ENCODE results near the gene GALNT1.
A peak's percentile ranks its signal among the peaks of the same experiment; 100 is the strongest.
"Not testable (repeated sequence)": the region's sequence is repeated elsewhere in the genome, so short reads cannot be mapped to it uniquely, and the experiment has no call there.

GALNT1 gene

DNA sequence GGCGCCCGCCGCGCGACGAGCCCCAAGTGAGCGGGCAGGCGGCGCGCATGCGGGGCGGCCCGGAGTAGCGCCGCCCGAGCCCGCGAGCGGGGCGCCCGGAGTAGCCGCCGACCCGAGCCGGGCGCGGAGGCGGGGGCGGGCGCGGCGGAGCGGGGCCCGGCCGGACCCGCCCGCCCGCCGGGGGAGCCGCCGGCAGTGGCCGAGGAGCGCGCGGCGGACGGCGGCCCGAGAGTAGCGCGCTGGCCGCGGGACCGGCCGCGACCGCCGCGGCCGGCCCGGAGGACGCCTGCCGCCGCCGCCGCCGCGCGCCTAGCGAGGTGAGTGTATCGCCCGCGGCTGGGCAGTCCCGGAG lies at the start of gene GALNT1:
TSS of gene GALNT1 (plus strand) at position 195 of the 352 bp plus-strand sequence. CDS start 72,923 bp downstream, outside the sequence.
- FAIRE-seq (no peak), DNase-seq (ENCODE audit: insufficient read length, low spot score) (no peak)

DNA sequence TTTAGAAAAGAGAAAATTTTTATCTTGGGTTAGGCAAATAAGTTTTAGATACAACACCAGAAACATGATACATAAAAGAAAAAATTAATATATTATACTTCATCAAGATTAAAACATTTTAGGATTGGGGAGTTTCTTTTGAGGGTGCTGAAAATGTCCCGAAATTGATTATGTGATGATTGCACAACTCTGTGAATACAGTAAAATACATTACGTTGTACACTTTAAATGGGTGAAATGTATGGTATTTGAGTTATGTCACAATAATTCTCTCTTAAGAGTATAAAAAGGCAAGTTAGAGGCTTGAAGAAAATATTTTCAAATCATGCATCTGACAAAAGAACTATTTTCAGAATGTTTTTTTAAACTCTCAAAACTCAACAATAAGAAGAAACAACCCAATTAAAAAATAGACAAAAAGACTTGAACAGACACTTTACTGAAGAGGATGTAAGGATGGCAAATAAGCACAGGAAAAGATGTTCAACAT lies 47.6 kb upstream of the GALNT1 start:
- FAIRE-seq (no peak), DNase-seq (ENCODE audit: insufficient read length, low spot score) (no peak)

DNA sequence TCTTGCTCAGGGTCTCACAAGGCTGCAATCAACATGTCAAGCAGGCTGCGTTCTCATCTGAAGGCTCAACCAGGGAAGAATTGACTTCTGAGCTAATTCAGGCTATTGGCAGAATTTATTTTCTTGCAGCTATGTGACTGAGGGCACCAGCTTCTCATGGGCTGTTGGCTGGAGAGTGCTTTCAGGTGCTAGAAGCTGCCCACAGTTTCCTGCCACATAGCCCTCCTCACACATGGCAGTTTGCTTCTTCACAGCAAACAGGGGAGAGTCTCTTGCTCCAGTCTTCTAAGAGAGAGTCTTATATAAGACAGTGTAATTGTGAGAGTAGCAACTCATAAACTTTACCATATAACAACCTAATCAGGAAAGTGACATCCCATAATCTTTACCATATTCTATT lies 46.2 kb upstream of the GALNT1 start:
- FAIRE-seq = no peak
- no peak for DNase-seq (ENCODE audit: insufficient read length, low spot score)

GRCh38 chr18:35542356-35542755 lies 39.2 kb upstream of the GALNT1 start:
- DNase-seq (ENCODE audit: insufficient read length, low spot score) (no peak), FAIRE-seq (no peak)

DNA sequence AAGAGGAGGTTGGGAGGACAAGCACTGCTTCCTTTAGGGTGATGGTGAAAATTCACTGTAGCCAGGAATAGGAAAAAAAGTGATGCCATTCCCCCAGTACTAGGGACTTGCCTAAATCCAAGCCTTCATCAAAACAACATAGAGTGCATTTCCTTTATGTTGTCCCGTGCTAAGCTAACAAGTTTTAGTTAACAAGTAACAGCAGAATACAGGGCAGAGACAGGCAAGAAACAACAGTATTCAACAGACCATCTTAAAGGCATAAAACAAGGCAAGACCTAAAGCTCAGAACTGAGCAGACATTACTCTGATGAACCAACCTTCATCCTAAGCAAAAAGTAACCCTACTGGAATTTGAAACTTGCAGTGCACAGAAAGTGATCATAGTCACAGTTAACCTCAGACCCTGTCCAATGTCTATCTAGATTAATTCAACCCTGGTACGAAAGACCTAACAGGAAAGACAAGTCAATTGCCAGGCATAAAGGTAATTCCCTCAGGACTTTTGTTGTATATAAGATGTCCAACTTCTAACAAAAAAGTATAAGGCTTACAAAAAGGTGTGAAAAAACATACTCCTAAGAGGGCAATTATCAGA lies 34.4 kb upstream of the GALNT1 start:
- FAIRE-seq = no peak
- DNase-seq (ENCODE audit: insufficient read length, low spot score) = no peak

DNA sequence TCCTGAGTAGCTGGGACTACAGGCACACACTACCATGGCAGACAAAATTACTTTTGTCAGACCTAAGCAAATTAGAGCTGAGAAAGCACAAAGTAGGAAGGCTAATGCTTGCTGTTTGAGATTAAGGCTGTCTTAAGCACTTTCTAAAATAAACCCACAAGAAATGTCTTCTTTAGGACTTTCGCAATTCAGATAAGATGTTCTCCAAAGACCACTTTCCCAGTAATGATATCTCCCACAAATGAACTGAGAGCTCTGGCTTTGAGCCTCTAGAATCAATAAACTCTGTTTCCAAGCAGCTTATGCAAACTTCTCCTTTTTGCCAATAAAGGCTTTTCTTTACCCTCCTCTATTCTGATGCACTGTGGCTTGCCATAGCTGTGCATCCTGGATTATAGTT lies 32.0 kb upstream of the GALNT1 start:
- no peak for FAIRE-seq
- no peak for DNase-seq (ENCODE audit: insufficient read length, low spot score)

DNA sequence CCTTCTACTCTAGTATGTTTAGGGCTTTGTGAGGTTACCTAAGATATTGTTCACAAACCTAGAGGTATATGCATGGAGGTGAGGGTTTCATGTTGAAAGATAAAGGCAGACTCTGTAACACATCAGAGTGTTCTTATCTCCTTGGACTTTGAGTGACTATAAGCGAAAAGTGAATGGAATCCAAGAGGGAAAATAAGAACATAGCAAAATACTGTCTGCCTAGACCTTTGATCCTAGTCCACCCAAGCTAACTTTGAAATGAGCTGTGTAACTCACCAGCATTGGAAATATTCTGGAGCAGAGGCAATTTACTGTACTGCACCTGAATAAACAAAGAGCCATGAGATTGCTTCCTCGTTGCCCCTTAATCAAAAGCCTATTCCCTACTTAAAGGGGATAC lies 28.2 kb upstream of the GALNT1 start:
- DNase-seq (ENCODE audit: insufficient read length, low spot score) (no peak), FAIRE-seq (no peak)

GRCh38 chr18:35555538-35555937 lies 26.0 kb upstream of the GALNT1 start:
- DNase-seq (ENCODE audit: insufficient read length, low spot score); FAIRE-seq: not testable (repeated sequence)

- DNase-seq (ENCODE audit: insufficient read length, low spot score) (no peak), FAIRE-seq (no peak)
Measured at GRCh38 chr18:35559867-35560266, 21.7 kb upstream of the GALNT1 start.

- FAIRE-seq (peak; percentile 91), DNase-seq (ENCODE audit: insufficient read length, low spot score) (no peak)
Measured at GRCh38 chr18:35564795-35565453, 16.6 kb upstream of the GALNT1 start.

DNA sequence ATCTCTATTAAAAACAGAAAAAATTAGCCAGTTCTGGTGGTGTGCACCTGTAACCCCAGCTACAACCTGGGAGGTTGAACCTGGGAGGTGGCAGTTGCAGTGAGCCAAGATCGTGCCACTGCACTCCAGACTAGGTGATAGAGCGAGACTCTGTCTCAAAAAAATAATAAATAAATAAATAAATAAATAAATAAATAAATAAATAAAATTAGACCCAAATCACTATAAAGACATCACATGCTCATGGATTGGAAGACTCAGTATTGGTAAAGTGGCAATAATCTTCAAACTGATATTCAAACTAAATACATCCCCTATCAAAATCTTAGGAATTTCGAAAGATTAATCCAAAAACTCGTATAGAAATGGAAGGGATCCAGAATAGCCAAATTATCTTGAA lies 15.5 kb upstream of the GALNT1 start:
- FAIRE-seq (no peak), DNase-seq (ENCODE audit: insufficient read length, low spot score) (no peak)

- DNase-seq (ENCODE audit: insufficient read length, low spot score) (no peak), FAIRE-seq (no peak)
Measured at GRCh38 chr18:35570182-35570581, 11.4 kb upstream of the GALNT1 start.

DNA sequence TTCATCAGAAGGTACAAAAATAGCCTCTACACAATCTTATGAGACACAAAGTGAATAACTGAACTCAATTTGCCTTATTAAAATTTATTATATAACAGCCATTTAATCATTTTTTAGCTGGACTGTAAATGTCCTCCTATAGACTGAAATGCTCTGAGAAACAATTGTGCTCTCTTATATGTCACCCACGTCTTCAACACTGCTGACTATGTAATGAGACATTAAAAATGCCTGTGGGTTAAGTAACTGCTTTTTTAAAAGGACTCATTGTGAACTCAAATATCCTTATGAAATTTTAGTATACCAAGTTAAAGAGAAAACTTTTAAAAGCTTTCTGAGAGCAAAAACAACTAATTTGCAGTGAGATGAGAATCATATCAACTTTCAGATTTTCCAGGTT lies 10.4 kb upstream of the GALNT1 start:
- no peak for DNase-seq (ENCODE audit: insufficient read length, low spot score)
- FAIRE-seq = no peak

GRCh38 chr18:35572644-35573043 lies 8.9 kb upstream of the GALNT1 start:
- no peak for FAIRE-seq

DNA sequence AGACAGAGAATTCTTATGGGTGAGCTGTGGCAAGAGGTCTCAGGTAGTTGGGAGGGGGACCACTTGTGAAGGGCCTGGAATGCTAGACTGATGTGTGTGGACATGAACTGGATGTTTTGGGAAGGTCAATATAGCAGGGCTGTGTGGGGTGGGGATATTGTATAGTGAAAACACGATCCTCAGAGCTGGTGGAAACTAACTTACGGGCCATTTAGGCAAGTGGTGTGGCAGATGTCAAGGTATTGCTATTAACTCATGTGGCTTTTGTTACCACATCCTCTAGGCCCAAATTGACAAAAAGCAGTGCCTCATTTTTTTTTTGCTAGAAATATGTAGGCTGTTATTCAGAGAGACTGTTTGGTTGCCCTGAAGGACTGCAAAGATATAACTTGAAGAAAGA lies 8.0 kb upstream of the GALNT1 start:
- FAIRE-seq = peak; percentile 35
- DNase-seq (ENCODE audit: insufficient read length, low spot score) = no peak

More at GRCh38 chr18:35572644-35573043, 8.9 kb upstream of the GALNT1 start:
- no peak for DNase-seq (ENCODE audit: insufficient read length, low spot score)

- not testable (repeated sequence) for DNase-seq (ENCODE audit: insufficient read length, low spot score); FAIRE-seq
Measured at GRCh38 chr18:35576240-35576845, 5.2 kb upstream of the GALNT1 start.

GRCh38 chr18:35577045-35577848 lies 4.3 kb upstream of the GALNT1 start:
- DNase-seq (ENCODE audit: insufficient read length, low spot score) = no peak
- peak; percentile 94 for FAIRE-seq

DNA sequence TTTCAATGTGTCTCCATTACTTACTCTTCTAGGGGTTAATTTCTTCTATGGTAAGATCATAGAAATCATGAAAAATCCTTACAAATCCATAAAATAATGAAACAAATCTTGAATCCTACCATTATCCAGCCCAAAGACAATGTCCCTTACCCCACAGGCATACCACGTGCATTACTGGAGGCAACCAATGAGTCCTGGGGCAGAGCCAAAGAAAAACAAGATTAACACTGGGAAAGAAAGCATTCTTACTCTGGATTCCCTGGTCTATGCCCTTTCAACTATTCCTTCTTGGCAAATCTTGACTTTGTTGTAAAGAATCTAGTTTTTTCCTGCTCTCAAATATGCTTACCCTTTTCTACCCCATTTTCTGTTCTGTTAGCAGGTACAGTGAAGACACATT lies 3.1 kb upstream of the GALNT1 start:
- no peak for FAIRE-seq

GRCh38 chr18:35578936-35579335 lies 2.6 kb upstream of the GALNT1 start:
- DNase-seq (ENCODE audit: insufficient read length, low spot score) = no peak
- no peak for FAIRE-seq

More for the DNA sequence above, 3.1 kb upstream of the GALNT1 start:
- no peak for DNase-seq (ENCODE audit: insufficient read length, low spot score)

GRCh38 chr18:35580701-35581539 lies 620 bp upstream of the GALNT1 start:
- FAIRE-seq (no peak), DNase-seq (ENCODE audit: insufficient read length, low spot score) (no peak)
